B cell (primary cell): ENCODE measurements around the gene DUSP11.

Experiments
- CTCF ChIP-seq: fragments of 200-600 bp; IDR thresholded peaks from one replicate; pipeline ENCODE4 v1.8.0; 2022; ENCODE audit warnings: antibody characterized with exemption, mild to moderate bottlenecking
- EZH2 ChIP-seq: IDR thresholded peaks from 2 replicates; pipeline ENCODE4 v1.6.1; 2012; ENCODE audit warnings: borderline replicate concordance, low read depth, mild to moderate bottlenecking, moderate library complexity, low read length; ENCODE audit not compliant: insufficient read depth, poor library complexity, severe bottlenecking

GRCh38 chr2:73822991-73823390 lies 43.1 kb upstream of the DUSP11 start:
- TF ChIP-seq CTCF: no peak
- no peak for TF ChIP-seq EZH2
